ENCODE data around the gene ZNF730.

GRCh38 chr19:23095418-23095817 is 21.4 kb upstream of the ZNF730 start:
- TF ChIP-seq EZH2 (IDR thresholded peaks at IDR 0.05): no peak
- TF ChIP-seq POLR2AphosphoS5 (IDR thresholded peaks at IDR 0.05; ENCODE audit: borderline replicate concordance, low read depth, low read length): no peak
- TF ChIP-seq FOXP2 (optimal IDR thresholded peaks at IDR 0.05; ENCODE audit: control extremely low read depth, extremely low read length, insufficient read depth): no peak
